Skin epidermis (tissue), 12 donors: Measurements from ENCODE around the gene STRAP.
A peak's percentile ranks its signal among the peaks of the same experiment; 100 is the strongest.

Experiments
- H3K27ac ChIP-seq, 21 experiments: fragments of 200-600 bp; sonication (generic) in 11 of 21; one replicate each; pipeline ENCODE4 v1.5.0; 2020; ENCODE audit warnings: mild to moderate bottlenecking in 3 of 21, inconsistent platforms in 2 of 21, moderate library complexity in 2 of 21
- H3K4me3 ChIP-seq, 7 experiments: fragments of 200-600 bp; sonication (generic) in 2 of 7; one replicate each; pipeline ENCODE4 v1.5.0; 2020; ENCODE audit warnings: inconsistent platforms in 2 of 7, mild to moderate bottlenecking in 2 of 7, moderate library complexity in 1 of 7

Gene STRAP, protein sequence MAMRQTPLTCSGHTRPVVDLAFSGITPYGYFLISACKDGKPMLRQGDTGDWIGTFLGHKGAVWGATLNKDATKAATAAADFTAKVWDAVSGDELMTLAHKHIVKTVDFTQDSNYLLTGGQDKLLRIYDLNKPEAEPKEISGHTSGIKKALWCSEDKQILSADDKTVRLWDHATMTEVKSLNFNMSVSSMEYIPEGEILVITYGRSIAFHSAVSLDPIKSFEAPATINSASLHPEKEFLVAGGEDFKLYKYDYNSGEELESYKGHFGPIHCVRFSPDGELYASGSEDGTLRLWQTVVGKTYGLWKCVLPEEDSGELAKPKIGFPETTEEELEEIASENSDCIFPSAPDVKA

DNA sequence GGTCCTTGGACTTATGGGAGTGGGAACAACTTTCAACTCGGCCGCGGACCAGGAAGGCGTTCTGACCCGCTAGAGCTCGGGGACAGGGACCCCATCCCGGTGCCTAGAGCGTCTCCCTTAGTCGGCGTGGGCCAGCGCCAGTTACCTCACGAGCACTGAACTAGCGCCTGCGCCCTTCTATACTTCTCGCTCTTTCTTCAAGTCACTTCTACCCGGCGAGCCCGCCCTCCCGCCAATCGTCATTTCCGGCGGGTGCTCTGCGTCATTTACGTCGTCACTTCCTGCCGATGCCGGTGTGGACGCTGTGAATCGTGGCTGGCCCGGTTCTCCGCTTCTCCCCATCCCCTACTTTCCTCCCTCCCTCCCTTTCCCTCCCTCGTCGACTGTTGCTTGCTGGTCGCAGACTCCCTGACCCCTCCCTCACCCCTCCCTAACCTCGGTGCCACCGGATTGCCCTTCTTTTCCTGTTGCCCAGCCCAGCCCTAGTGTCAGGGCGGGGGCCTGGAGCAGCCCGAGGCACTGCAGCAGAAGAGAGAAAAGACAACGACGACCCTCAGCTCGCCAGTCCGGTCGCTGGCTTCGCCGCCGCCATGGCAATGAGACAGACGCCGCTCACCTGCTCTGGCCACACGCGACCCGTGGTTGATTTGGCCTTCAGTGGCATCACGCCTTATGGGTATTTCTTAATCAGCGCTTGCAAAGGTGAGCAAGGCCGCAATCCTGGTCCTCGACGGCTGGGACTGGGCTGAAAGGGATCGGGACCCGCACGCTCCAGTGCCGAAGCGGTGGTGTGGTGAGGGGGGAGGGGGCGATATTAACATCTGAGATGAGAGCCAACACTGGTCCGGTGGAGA lies at the start of gene STRAP:
Gene STRAP, plus strand, starts transcription at position 270 of the 854 bp plus-strand sequence. Its CDS starts 321 bp downstream, at position 591.
- peak within 1 kb of the TSS; percentile 59 to 96 (median 73) for H3K4me3 ChIP-seq
- H3K27ac ChIP-seq = peak within 1 kb of the TSS; percentile 89 to 97 (median 96)

DNA sequence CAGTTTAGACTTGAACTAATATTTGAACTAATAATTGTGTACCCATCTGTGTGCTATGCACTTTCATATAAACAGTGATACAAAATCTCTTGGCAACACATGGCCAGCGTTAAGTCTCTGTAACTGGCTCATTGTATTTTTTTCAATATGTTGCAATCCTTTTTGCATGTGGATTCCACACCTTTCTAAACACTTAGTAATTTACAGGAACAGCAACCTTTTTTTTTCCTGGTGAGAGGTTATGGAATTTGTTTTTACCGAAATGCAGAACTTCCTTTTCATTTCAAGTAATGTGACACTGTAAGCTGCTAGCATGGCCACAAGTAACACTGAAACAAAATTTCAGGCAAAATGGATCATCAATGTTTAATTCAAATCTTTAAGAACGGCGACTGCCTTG lies 47.6 kb upstream of the STRAP start:
- no peak overlapping the region for H3K27ac ChIP-seq
- no peak overlapping the region for H3K4me3 ChIP-seq

DNA sequence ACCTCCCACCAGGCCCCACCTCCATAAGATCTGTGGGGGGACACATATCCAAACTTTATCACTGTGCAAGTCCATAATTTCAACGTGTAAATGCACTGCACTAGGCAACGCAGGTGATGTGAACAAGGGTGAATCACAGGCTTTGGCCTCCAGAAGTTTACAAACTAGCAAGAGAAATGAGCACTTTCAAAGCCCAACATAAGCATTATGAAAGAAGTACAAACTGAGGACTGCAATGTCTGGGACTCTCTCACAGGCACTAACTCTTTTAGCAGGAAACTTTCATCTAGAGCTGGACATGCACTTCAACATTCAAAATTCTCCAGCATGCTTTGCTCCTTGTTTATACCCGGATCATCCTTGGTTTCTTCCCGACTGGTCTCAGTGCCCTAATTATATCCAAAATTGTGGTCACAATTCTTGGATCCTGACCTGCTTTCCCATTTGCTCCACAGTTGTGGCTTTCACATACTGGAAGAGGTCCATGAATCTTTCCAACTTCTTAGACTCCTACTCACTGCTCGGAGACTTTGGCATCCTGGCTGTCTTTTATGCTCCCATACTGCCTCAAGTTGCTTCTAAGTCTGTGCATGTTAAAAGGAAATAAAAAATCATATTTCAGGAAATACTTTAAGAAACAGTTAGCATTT lies 44.9 kb upstream of the STRAP start:
- Histone ChIP-seq H3K27ac (peak overlapping the region in 4 of 21 experiments; percentile 6 to 57 (median 52)), H3K4me3 (no peak overlapping the region)

GRCh38 chr12:15839041-15839440 lies 43.1 kb upstream of the STRAP start:
- Histone ChIP-seq H3K27ac (no peak overlapping the region), H3K4me3 (no peak overlapping the region)

DNA sequence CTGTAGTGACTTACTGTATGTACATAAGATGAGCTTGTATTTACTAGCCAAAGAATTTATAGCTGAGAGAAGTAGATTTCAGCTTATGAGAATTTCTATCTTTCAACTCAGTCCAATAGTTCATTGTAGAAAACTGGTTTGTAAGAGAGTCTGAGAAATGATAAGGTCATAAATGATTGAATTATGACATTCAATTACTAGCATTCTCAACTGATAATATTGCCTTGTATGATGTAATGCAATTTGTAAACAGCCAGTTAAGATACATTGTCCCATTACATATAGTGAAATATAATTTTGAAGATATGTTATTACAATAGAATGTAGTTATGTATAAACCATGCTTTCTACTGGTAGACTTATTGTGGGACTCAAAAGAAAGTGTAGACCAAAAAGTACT lies 42.5 kb upstream of the STRAP start:
- Histone ChIP-seq H3K27ac (no peak overlapping the region), H3K4me3 (no peak overlapping the region)

DNA sequence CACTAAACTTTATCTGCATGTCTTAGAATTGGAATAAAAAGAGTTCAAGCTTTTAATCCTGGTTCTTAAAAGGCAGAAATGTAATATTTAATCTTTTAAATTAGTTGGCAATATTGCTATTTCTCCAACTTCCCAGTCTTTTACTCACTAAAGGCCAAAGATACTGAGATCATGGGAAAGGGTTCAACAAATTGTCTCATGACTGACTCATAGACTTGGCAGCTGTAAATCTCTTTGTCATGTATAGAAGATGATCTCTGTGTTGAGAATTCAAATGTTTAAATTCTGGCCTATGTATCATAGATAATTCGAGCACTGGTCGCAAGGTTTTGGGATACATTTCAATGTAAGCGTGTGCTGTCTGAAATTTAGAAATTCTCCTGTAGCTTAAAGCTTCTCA lies 40.1 kb upstream of the STRAP start:
- Histone ChIP-seq H3K4me3 (no peak overlapping the region), H3K27ac (peak overlapping the region in 2 of 21 experiments; percentile 15 to 38)

DNA sequence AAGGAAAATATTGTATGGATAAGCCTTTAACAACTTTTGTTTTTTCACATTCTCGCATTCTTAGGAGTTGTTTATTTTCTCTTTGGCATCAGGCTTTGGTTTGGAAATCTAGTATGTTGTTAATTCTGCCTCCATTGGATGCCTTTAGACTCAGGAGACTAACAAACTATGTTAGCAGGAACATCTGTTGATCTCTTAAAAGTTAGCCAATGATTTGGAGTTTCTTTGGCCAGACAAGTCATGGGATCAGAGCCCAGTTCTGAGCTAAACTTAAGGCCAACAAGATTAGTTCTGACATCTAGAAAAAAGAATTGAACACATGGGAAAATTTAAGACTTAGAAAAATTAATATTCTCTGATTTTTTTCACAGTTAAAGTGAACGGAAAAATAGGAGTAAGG lies 35.3 kb upstream of the STRAP start:
- Histone ChIP-seq H3K27ac (peak overlapping the region in 1 of 21 experiments; percentile 54), H3K4me3 (no peak overlapping the region)

- Histone ChIP-seq H3K27ac (no peak overlapping the region), H3K4me3 (no peak overlapping the region)
Observed at GRCh38 chr12:15848606-15849005, 33.6 kb upstream of the STRAP start.

GRCh38 chr12:15851045-15851620 lies 31.1 kb upstream of the STRAP start:
- Histone ChIP-seq H3K4me3 (no peak overlapping the region), H3K27ac (no peak overlapping the region)

DNA sequence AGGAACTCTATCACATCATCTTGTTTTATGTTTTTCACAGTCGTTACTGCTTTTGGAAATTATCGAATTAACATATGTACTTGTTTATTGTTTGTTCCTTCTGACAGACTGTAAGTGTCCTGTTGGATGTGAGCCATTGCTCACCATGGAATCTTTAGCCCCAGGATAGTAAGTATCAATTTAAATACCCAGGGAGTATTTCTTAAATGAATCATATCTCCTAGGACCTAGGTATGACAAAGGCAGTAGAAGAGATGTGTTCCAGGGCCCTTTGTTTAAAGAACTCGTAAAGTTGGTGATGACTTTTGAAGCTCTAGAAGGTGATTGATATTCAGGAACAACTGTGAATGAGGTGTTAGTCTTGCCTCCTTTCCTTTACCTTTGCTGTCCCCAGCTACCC lies 30.3 kb upstream of the STRAP start:
- H3K27ac ChIP-seq = no peak overlapping the region
- no peak overlapping the region for H3K4me3 ChIP-seq

- Histone ChIP-seq H3K27ac (no peak overlapping the region), H3K4me3 (no peak overlapping the region)
Observed at GRCh38 chr12:15852383-15852782, 29.8 kb upstream of the STRAP start.

DNA sequence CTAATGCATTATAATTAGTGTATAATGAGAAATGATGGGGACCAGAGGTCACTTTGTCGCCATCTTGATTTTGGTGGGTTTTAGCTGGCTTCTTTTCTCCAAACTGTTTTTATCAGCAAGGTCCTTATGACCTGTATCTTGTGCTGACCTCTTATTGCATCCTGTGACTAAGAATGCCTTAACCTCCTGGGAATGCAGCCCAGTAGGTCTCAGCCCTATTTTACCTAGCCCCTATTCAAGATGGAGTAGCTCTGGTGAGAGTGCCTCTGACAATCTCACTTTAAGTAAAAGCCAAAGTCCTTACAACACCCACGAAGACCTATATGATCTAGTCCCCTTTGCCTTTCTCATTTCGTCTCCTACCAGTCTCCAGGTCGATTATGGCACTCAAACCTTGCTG lies 28.3 kb upstream of the STRAP start:
- no peak overlapping the region for H3K4me3 ChIP-seq
- H3K27ac ChIP-seq = no peak overlapping the region

- Histone ChIP-seq H3K4me3 (no peak overlapping the region), H3K27ac (peak overlapping the region in 1 of 21 experiments; percentile 13)
Observed at GRCh38 chr12:15854916-15855315, 27.3 kb upstream of the STRAP start.

- no peak overlapping the region for H3K4me3 ChIP-seq
- H3K27ac ChIP-seq = peak overlapping the region in 2 of 21 experiments; percentile 13 to 20
Observed at GRCh38 chr12:15855646-15856045, 26.5 kb upstream of the STRAP start.

- H3K27ac ChIP-seq = peak overlapping the region in 2 of 21 experiments; percentile 13 to 20
- no peak overlapping the region for H3K4me3 ChIP-seq
Observed at GRCh38 chr12:15856097-15856982, 25.8 kb upstream of the STRAP start.

- Histone ChIP-seq H3K4me3 (no peak overlapping the region), H3K27ac (no peak overlapping the region)
Observed at GRCh38 chr12:15858353-15858752, 23.8 kb upstream of the STRAP start.

DNA sequence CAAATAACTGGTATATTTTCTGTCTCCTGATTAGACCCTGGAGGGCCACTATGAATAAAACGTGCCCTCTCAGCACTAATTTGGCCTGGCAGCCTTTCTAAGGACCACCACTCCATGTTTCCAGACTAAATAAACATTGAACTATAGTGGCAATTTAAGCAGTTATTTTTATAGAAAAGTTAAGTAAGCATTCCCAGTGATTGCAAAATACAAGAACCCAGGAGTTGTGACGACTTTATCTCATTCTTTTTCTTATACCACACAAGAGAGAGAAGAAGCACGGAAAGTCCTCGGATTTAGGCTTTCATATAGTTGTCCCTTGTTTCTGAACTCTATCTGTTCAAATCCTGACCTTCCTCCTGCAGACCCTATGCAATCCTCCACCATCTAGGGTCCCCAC lies 23.1 kb upstream of the STRAP start:
- Histone ChIP-seq H3K27ac (no peak overlapping the region), H3K4me3 (no peak overlapping the region)

GRCh38 chr12:15861404-15861803 lies 20.8 kb upstream of the STRAP start:
- H3K4me3 ChIP-seq = no peak overlapping the region
- H3K27ac ChIP-seq = no peak overlapping the region

DNA sequence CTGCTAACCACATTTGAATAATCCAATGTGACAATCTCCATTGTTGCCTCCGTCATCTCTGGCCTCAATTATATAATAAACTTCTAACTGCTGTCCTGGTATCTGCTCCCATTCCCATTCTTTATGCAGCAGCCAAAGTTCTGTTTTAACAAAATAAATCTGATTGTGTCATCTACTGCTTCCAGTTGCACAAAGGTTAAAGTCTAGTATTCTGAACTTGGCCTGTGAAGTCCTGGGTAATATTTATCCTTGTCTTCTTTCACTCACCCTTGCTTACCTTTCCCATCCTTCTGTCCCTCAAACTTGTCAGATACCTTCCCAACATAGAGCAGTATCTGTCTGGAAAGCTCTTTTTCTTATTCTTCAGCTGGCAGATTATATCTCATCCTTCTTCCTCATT lies 19.3 kb upstream of the STRAP start:
- no peak overlapping the region for H3K27ac ChIP-seq
- H3K4me3 ChIP-seq = no peak overlapping the region
